Stimulated activated CD4-positive, alpha-beta T cell treated with anti-CD3 and anti-CD28 coated beads, Interleukin-4, amount 100 ng/mL, for 4 hours (primary cell): ENCODE measurements around the gene PPP4R4.
"Not testable (repeated sequence)": the region's sequence is repeated elsewhere in the genome, so short reads cannot be mapped to it uniquely, and the experiment has no call there.

ENCODE experiments used
- DNase-seq, 2 experiments: peaks; one replicate each; pipeline ENCODE4 v3.0.0-alpha.2; 2020

The PPP4R4 gene

GRCh38 chr14:94145902-94146527 is 28.1 kb upstream of the PPP4R4 start:
- DNase-seq = no peak

- no peak for DNase-seq
Measured at GRCh38 chr14:94152676-94153075, 21.4 kb upstream of the PPP4R4 start.

- no peak for DNase-seq
Measured at GRCh38 chr14:94153750-94154342, 20.3 kb upstream of the PPP4R4 start.

- DNase-seq = not testable (repeated sequence)
Measured at GRCh38 chr14:94156143-94156542, 18.0 kb upstream of the PPP4R4 start.

- no peak for DNase-seq
Measured at GRCh38 chr14:94157197-94157596, 16.9 kb upstream of the PPP4R4 start.

- no peak for DNase-seq
Measured at GRCh38 chr14:94158239-94158883, 15.8 kb upstream of the PPP4R4 start.

- DNase-seq = no peak
Measured at GRCh38 chr14:94161058-94161457, 13.1 kb upstream of the PPP4R4 start.

- no peak for DNase-seq
Measured at GRCh38 chr14:94161981-94162380, 12.1 kb upstream of the PPP4R4 start.

GRCh38 chr14:94162466-94162865 is 11.7 kb upstream of the PPP4R4 start:
- DNase-seq = no peak

GRCh38 chr14:94163796-94164195 is 10.3 kb upstream of the PPP4R4 start:
- DNase-seq = no peak

GRCh38 chr14:94164685-94165431 is 9.3 kb upstream of the PPP4R4 start:
- DNase-seq = no peak

GRCh38 chr14:94165744-94166143 is 8.4 kb upstream of the PPP4R4 start:
- no peak for DNase-seq

- DNase-seq = no peak
Measured at GRCh38 chr14:94170136-94170535, 4.0 kb upstream of the PPP4R4 start.

- DNase-seq = no peak
Measured at GRCh38 chr14:94171208-94171607, 2.9 kb upstream of the PPP4R4 start.

- no peak for DNase-seq
Measured at GRCh38 chr14:94172545-94172944, 1.6 kb upstream of the PPP4R4 start.

- DNase-seq = no peak
Measured at GRCh38 chr14:94173471-94173884, 644 bp upstream of the PPP4R4 start.

GRCh38 chr14:94174604-94175010 is 485 bp downstream of the PPP4R4 start:
- DNase-seq = no peak

GRCh38 chr14:94175011-94175745 is 1.1 kb downstream of the PPP4R4 start:
- no peak for DNase-seq

- DNase-seq = no peak
Measured at GRCh38 chr14:94175747-94176146, 1.6 kb downstream of the PPP4R4 start.

- DNase-seq = no peak
Measured at GRCh38 chr14:94176808-94177207, 2.7 kb downstream of the PPP4R4 start.

- no peak for DNase-seq
Measured at GRCh38 chr14:94177806-94178205, 3.7 kb downstream of the PPP4R4 start.

- DNase-seq = no peak
Measured at GRCh38 chr14:94179244-94179643, 5.1 kb downstream of the PPP4R4 start.

GRCh38 chr14:94180655-94181271 is 6.6 kb downstream of the PPP4R4 start:
- no peak for DNase-seq
